Activated gamma-delta T cell treated with anti-CD3 and anti-CD28 coated beads, Interleukin-2, amount 50 U/mL, for 16 hours (primary cell): ENCODE results near the gene TM4SF5.
"Not testable (repeated sequence)": the region's sequence is repeated elsewhere in the genome, so short reads cannot be mapped to it uniquely, and the experiment has no call there.

Source experiments
- DNase-seq: peaks from one replicate; pipeline ENCODE4 v3.0.0-alpha.2; 2020; ENCODE audit warnings: low read depth

Gene TM4SF5

DNA sequence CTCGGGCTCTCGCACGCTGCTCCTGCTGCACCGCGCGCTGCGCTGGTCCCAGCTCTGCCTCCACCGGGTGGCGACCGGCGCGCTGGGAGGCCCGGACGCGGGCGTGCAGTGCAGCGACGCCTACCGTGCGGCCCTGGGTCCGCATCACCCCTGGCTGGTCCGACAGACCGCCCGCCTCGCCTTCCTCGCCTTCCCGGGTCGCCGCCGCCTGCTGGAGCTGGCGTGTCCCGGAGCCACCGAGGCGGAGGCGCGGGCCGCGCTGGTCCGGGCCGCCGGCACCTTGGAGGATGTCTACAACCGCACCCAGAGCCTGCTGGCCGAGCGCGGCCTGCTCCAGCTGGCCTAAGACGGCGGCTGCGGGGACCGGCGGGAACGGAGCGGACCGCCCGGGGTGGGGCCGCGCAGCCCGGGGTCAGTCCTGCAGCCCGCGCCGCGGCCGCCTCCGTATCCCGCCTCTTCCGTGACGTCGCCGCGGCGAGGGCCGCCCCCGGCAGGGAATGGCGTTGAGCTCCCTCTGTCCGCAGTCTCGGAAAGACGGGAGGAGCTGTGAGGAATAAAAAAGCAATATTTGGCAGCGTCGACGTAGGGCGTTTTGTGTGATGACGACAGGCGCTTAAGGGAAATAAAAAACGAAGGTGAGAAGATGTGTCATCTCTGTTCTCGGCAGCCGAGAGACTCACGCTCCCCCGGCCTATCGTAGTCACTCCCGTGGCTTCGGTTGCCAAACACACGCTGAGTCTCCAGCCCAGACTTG lies 18.4 kb downstream of the TM4SF5 start:
- DNase-seq, result peak; percentile 59

DNA sequence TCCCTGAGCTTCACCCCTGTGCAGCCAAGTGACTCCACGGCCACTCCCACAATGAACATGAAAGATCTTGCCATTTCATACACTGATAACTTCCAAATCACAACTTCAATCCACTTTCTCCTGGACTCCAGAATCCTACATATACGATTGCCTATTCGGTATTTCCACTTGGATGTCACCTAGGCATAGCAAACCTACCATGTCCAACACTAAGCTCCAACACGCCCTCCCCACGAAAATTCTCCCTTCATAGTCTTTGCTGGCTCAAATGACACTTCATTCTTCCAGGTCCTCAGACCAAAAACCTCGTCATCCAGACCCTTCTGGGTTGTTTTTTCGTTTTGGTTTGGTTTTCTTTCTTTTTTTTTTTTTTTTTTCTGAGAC lies 19.0 kb downstream of the TM4SF5 start:
- no peak for DNase-seq

DNA sequence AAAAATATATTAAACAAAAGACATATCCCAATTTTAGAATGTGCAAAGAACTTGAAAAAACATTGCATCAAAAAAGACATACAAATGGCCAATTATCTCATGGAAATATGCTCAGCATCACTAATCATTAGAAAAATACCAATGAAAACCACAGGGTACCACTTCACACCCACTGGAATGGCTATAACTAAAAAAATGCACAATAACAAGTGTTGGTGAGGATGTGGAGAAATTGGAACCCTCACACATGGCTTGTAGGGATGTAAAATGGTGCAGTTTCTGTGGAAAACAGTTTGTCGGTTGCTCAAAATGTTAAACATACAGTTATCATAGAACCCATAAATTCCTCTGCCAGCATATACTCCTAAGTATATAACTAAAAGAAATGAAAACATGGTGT lies 23.5 kb downstream of the TM4SF5 start:
- no peak for DNase-seq

DNA sequence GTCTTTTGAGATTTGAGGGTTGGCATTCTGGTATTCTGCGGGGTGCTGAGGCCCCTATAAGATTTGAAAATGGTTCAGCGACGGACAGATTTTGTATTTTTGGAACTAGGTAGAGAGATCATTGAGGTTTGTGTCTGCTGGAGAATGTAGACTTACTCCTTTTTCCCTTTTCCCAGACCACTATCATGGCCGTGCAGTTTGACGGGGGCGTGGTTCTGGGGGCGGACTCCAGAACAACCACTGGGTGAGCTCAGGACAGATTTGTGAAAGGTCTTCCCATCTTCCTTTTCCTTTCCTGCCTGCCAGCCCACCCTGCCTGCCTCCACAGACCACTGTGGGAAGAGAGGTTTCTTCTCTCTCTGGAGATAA lies 24.9 kb downstream of the TM4SF5 start:
- no peak for DNase-seq

DNA sequence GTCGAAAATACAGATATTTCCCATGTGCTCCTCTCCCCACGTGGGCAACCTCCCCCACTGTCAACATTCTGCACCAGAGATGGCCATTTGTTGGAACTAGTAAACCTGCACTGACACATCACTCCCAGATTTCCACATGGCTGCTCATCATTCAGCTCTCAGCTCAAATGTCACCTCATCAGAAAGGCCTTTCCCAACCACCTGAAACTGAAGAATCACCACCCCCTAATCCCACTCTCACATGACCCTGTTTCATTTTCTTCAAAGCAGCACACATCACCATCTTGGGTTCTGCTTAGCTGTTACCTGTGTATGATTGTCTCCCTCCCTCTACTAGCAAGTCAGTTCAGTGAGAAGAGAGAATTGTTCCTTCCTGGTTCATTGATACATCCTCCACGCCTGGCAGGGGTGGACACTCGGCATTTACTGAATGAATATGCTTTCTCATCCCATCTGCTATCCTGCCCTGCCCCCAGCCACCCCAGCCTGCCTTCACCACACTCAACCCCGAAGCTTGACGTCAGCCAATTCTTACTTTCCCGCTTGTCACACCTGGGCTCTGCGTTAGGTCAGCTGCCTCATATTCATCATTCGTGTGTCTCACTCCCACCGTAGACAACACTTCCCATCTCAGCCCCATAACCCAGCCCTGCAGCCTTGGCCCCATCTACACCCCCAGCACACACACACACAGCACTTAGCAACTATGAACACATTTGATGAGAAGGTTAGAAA lies 28.9 kb downstream of the TM4SF5 start:
- no peak for DNase-seq

DNA sequence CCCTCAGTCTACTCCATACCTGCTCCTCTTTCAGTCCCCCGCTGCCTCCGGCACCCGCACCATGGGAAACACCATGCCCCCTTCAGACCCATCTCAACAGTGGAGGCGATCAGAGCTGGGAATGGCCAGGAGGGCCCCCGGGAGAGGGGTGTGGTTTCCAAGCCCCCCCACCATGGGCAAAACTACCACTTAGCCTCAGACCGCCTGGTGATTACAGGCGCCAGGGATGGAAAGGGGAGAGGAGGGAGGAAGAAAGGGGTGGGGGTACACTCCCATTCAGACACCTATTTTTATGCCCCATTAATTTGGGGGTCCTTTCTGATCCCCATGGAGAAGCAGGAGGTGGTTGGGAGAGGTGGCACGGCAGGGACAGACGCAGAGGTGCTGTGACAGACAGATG lies 30.5 kb downstream of the TM4SF5 start, which contains the start of gene C17orf114:
Gene C17orf114 (minus strand): TSS at position 101 of the 400 bp plus-strand sequence.
- no peak for DNase-seq

DNA sequence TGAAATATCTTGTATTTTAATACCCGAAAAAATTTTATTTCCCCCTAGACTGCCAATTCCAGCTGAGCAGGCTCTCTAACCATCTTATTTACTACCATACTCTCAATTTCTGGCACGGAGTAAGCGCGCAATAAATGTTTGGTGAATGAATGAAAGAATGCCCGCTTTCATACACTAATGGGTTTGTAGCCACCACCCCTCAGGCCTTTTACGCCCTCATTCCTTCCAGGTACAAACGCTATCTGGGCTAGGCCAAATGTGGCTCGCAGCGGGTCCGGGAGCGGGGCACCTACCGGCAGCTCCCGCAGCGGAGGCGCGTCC lies 34.7 kb downstream of the TM4SF5 start:
- DNase-seq, result no peak

DNA sequence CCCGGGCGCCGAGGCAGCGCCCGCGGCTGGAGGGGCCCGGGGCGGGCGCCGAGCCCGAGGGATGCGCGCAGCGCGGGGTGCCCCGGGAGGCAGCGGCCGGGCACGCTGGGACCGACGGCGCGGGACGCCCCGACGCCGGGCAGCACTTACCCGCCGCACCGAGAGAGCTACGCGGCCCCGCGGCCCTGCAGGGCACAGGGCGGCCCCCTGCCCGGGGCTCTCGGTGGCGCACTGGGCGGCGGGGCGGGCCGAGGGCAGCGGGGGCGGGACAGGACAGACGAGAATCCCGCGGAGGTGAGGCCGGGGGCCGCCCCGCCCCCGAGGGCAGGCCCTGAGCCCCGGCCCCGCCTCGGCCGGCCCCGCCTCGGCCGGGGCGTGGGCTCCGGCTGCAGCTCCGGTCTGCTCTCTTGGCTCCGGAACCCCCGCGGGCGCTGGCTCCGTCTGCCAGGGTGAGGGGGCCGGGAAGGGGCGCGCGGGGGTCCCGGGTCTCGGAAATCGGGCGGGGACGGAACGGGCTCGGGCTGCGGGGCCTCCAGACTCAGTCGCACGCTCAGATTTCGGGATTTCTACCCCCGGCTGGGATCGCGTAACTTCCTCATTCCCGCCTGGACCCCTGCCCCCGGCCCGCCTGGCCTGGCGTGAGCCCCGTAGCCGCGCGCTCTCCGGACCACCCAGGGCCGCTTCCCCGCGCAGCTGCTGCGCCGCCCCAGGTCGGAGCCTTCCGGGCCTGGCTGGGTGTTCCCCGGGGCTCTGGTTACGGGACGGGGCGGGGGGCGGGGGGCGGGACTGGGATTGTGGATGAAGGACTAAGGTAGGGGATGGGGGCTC lies 35.3 kb downstream of the TM4SF5 start, which contains the start of gene PLD2:
Gene PLD2 (plus strand): TSS at position 376 of the 828 bp plus-strand sequence. CDS start 621 bp downstream, outside the sequence.
- peak; percentile 77 for DNase-seq

DNA sequence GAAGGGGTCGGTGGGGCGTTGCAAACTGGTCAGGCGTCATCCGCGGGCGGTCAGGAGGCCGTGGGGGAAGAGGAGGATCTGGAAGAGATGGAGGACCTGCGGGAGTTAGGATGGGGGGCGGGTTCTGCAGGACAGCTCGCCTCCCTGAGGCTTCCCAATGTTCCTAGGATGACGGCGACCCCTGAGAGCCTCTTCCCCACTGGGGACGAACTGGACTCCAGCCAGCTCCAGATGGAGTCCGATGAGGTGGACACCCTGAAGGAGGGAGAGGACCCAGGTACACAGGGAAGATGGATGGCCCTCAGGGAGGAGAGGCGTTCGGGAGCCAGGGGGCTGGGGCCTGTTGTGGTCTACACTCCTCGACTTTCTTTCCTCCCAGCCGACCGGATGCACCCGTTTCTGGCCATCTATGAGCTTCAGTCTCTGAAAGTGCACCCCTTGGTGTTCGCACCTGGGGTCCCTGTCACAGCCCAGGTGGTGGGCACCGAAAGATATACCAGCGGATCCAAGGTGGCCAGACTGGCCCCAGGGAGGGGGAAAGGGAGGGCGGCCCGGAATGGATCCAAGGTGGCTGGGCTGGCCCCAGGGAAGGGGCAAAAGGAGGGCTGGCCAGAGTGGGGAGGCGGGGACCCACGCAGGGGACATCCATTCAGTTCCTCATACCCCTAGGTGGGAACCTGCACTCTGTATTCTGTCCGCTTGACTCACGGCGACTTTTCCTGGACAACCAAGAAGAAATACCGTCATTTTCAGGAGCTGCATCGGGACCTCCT lies 36.1 kb downstream of the TM4SF5 start:
- no peak for DNase-seq

DNA sequence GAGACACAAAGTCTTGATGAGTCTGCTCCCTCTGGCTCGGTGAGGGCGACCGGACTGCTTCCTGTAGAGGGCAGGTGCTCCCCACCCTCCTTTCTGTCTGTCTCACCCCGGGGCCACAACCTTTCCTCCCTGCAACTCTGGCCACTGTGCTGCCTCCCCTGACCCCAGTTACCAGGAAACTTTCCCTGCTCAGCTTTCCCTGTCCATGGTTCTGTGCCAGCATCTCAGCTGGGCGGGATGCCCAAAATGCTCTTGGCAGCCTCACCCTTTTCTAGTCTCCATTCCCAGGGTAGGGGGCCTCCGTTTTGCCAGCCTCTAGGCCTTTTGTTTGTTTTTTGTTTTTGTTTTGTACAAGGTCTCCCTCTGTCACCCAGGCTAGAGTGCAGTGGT lies 36.7 kb downstream of the TM4SF5 start:
- no peak for DNase-seq

DNA sequence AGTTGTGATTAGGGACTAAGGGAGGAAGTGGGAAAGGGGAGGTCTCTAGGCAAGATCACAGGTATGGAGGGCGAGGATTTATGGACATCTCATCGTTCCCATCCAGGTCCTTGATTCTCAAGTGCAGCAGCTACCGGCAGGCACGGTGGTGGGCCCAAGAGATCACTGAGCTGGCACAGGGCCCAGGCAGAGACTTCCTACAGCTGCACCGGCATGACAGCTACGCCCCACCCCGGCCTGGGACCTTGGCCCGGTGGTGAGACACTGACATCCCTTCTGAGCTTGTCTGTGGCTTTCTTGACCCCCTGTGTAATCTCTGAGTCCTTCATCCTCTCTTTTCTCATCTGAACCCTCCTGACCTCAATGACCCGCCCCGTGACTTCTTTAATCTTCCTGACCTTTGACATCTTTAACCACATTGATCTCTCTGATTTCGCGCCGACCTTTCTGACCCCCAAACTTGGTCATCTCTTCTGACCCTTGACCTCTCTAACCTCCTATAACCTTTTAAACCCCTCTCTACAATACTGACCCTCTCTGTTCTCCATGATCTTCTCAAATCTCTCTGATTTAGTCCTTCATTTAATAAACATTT lies 39.1 kb downstream of the TM4SF5 start:
- no peak for DNase-seq

DNA sequence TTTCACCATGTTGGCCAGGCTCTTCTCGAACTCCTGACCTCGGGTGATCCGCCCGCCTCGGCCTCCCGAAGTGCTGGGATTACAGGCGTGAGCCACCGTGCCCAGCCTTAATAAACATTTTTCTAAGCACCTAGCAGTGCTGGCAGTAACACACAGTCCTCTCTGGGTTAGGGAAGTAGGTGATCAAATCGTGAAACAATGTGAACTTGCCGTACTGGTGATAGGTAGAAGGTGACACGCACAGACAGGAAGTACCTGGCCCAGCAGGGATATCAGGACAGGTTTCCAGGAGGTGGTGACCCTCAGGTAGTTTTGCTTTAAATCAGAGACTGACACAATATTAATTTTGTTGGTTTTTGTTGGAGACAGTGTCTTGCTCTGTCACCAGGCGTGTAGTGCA lies 39.8 kb downstream of the TM4SF5 start:
- no peak for DNase-seq

DNA sequence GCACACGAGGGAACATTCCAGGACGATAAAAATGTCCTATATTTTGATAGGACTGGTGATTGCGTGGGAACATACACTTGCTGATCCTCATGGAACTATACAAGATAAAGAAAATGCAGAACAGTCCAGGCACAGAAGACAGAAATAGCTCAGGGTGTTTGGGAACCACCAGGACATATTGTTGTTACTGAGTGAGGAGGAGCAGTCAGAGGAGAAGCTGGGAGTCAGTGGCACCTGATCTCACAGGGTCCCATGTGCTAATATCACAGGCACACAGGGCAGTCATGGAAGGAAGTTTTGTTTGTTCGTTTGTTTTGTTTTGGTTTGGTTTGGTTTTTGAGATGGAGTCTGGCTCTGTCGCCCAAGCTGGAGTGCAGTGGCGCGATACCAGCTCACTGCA lies 41.0 kb downstream of the TM4SF5 start:
- DNase-seq, result no peak

DNA sequence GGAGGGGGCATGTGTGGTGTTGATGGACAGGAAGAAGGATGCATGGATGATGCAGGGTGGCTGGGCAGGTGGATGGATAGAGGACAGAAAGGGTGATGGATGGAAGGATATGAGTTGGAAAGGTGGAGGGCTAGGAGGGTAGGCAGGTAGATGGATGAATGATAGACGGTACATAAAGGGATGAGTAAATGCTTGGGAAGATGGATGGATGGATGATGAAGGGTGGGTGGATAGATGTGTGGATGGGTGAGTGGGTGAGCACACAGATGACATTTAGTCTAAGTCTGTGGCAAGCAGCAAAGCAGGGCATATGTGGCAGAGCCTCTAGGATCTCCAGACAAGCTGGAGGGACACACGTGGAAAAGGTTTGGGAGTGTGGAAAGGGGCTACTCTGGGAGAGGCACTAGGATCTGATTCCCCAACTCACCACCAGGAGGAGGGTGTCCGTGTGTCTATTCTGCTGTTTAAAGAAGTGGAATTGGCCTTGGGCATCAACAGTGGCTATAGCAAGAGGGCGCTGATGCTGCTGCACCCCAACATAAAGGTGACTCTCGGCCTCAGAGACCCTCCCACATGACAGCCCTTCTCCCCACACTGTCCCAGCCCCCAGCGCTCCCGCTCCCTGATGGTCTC lies 43.5 kb downstream of the TM4SF5 start:
- no peak for DNase-seq

DNA sequence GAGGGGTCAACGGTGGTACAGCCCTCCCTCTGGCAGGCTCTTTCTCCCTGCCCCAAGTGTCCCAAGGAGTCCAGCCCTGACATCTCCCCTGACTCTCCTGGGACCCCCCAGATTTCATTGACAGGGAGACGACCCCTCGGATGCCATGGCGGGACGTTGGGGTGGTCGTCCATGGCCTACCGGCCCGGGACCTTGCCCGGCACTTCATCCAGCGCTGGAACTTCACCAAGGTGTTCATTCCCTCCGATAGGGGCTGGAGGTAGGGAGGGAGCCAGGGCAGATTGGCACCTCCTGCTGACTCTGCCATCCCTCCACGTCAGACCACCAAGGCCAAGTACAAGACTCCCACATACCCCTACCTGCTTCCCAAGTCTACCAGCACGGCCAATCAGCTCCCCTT lies 45.1 kb downstream of the TM4SF5 start:
- no peak for DNase-seq

DNA sequence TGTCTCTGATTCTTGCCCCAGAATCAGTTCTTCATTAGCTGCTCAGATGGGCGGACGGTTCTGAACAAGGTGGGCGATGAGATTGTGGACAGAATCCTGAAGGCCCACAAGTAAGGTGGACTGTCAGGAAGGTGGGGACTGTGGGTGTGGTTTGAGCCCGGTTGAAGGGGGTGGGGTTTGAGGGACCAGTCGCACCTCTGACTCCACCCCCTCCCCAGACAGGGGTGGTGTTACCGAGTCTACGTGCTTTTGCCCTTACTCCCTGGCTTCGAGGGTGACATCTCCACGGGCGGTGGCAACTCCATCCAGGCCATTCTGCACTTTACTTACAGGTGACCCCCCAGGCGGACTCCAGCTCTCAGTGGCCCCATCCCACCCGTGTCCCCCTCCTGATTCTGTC lies 46.6 kb downstream of the TM4SF5 start:
- DNase-seq, result no peak

DNA sequence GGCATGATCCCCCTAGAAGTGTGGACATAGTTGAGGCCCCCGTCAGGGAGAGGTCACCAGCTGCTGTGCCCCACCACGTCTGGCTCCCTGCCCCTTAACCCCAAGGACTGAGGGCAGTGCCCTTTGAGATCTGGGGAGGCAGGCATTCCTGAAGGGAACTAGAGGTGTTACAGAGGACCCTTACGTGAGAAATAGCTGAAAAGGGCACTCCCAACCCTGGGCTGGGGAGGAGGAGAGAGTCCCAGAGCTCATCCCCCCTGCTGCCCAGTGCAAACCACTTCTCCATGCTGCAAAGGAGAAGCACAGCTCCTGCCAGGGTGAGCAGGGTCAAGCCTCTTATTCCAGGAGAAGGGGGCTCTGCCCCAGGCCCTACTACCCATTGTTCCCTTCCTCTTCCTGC lies 51.1 kb downstream of the TM4SF5 start:
- no peak for DNase-seq

DNA sequence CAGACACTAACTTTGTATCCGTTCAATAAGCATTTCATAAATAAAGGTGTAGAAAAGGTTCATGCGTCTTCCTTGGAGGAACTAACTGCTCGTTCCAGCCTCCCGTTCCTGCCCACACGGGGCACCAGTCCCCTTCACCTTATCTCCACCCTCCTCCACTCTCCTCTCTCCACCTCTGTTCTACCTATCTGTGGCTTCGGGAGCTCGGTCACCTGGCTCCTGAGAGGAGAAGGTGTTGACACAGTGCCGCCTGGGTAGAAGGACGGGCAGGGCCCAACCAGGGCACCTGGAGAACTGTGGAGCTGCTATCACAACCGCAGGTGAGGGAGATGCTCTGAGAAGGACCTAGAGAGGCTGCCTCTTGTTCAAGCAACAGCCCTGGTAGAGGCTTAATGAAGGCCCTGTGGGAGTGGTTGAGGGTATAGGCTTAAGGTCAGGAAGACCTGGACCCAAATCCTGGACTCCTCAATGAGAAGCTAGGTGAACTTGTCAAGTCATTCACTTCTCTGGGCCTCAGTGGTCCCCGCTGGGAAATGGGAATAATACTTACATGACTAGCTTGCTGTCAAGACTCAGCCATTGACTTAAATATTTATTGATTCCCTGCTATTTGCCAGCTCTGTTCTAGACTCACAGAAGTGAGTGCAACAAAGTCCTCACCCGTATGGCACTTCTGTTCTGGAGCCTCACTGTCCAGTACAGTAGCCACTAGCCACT lies 51.8 kb downstream of the TM4SF5 start:
- no peak for DNase-seq

DNA sequence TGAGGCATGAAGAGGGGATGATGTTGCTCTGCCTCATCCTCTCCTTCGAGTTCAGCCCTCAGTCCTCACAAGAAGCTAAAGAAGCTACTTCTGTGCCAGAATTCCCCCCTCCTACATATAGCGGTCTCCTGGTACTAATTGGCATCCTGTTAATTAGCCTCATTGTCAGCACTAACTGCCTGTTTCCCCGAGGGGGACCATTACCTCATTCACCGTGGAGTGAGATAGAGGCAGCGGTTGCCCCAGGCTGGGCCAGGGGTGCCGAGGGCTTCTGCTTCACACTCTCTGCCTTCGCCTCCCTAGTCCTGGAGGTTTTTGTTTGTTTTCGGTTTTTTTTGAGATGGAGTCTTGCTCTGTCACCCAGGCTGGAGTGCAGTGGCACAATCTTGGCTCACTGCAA lies 55.7 kb downstream of the TM4SF5 start:
- no peak for DNase-seq

DNA sequence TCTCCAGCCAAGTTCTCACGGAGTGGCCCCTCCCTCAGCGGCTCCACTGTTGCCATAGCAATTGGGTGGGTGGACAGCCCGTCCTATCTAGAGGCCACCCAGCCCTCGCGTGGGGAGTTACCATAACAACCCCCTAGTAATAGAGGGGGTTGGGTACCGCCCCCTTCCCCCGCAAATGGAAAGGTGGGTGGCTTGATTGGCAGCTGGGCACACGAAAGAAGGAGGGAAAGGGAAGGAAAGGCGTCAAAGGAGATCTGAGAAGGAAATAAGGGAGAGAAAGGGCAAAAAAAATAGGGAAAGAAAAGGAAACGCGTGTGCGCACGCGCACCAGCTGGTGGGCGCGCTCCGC lies 61.1 kb downstream of the TM4SF5 start:
- not testable (repeated sequence) for DNase-seq
